Lower leg skin (tissue), 4 donors: ENCODE measurements around the gene SERPINA6. TPM values are rescaled to one million over a fixed set of nuclear protein-coding genes. Genes with fewer than 3 reads are reported as not detected.

Experiments used
- DNase-seq, 2 donors: peaks; one replicate each; pipeline ENCODE4 v3.0.0-alpha.2; 2019; ENCODE audit warnings: low spot score in 2 of 2
- H3K4me3 ChIP-seq: fragments of 200-600 bp; sonication (generic); 2 replicates; pipeline ENCODE4 v1.5.1; 2017; ENCODE audit warnings: mild to moderate bottlenecking, low read depth; ENCODE audit not compliant: poor library complexity, severe bottlenecking
- POLR2A ChIP-seq, 2 donors: fragments of 450-650 bp; IDR thresholded peaks; one replicate each; pipeline ENCODE4 v1.6.1; 2016 to 2017; ENCODE audit warnings: antibody characterized with exemption in 2 of 2, mild to moderate bottlenecking in 1 of 2, moderate library complexity in 1 of 2
- WGBS, 2 donors: methylation state at CpG; one replicate each; pipeline ENCODE4 v1.1.5; 2018; 5-methylcytosine and 5-hydroxymethylcytosine counted together
- intact Hi-C: fragments of 100-400 bp; cut with DNase I; formaldehyde crosslinking; loops from one replicate; pipeline ENCODE4 v1.15.0; 2023; ENCODE audit warnings: low total_unique reads
- total RNA-seq, 4 donors: library from RNA; depleted of rRNA; stranded (reverse); fragments of >200 nt; gene quantifications; one replicate each; pipeline ENCODE4 v1.1.0, GENCODE V29; 2016
- TF ChIP-seq, protein P1 (sequence below), 3 donors: fragments of 450-650 bp; IDR thresholded peaks; one replicate each; pipeline ENCODE4 v1.5.1; 2016; ENCODE audit warnings: antibody characterized with exemption in 3 of 3, mild to moderate bottlenecking in 3 of 3, moderate library complexity in 2 of 3

Gene SERPINA6
- total RNA-seq, 4 donors from 2014 or later = not detected

DNA sequence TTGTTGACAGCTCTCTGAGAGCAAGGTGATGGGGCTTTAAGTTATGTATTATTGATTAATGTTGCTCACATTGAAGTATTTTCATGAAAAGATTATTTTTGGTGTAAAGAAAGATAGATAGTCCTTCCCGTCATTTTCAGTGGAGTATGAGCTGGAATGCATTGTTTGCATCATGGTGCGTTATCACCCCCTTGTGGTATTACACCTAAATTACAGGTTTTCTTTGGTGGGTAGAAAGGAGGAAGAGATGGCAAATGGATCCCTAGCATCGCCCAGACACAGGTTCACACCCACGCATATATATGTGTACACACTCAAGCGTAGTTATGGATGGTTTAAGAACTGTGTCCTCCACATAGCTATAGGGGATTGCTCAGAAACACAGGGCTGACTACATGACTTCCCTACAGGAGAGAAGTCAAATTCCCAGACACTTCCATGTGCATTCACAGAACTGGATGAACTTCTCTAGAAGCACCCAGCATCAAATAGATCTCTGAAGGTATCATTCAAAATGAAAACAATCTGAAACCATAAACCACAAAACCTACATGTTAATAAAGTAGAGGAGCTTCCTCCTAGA lies 15.6 kb downstream of the SERPINA6 start:
- H3K4me3 ChIP-seq = no peak overlapping the region
- TF ChIP-seq, protein P1, sequence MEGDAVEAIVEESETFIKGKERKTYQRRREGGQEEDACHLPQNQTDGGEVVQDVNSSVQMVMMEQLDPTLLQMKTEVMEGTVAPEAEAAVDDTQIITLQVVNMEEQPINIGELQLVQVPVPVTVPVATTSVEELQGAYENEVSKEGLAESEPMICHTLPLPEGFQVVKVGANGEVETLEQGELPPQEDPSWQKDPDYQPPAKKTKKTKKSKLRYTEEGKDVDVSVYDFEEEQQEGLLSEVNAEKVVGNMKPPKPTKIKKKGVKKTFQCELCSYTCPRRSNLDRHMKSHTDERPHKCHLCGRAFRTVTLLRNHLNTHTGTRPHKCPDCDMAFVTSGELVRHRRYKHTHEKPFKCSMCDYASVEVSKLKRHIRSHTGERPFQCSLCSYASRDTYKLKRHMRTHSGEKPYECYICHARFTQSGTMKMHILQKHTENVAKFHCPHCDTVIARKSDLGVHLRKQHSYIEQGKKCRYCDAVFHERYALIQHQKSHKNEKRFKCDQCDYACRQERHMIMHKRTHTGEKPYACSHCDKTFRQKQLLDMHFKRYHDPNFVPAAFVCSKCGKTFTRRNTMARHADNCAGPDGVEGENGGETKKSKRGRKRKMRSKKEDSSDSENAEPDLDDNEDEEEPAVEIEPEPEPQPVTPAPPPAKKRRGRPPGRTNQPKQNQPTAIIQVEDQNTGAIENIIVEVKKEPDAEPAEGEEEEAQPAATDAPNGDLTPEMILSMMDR (IDR thresholded peaks at IDR 0.05) = no peak
- TF ChIP-seq POLR2A (IDR thresholded peaks at IDR 0.05) = no peak
- no peak for DNase-seq
- intact Hi-C loops = no loop called here
- WGBS, 2 donors = 30 to 38% methylated on average over 5 of the region's 5 CpGs

DNA sequence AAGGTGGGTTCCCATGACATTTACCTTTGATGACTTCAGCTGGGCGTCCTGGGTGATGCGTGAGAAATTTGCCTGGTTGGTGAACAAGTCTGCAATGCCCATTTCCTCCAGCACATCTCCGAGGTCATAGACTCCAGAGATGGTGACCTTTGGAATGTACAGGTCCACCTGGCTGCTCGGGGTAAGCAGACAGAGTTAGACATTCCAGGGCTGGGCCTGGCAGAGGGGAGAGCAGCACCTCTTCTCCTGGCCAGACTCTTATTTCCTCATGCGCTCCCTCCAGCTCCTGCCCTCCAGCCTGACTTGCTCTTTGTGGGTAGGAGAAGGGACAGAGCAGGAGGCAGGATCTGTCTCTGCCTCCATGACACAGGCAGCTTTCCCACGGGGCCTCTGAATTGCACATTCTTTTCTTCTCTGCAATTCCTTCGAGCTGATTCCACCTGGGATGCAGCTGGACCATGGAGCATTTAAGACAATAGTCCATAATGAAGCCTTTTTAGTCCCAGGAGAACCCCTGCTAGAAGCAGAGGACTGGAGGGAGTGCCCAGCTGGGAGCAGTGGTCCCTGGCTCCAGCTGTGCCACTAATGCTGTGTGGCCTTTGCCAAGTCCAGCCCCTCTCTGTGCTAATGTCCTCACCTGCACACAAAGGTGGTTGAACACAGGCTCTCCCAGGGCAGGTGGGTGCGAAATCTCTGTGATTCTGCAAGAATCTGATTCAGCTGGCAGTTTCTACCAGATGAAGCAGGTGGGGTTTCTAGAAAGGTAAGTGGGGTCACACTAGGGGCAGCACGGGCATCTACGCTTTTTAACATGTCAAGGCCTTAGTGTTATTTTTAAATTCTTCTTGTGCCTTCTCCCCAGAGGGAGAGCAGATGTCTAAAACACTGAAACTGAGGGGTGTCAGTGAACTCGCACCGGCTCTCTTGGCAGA lies 16.8 kb downstream of the SERPINA6 start:
- TF ChIP-seq, protein P1 (IDR thresholded peaks at IDR 0.05) = no peak
- TF ChIP-seq POLR2A (IDR thresholded peaks at IDR 0.05) = no peak
- H3K4me3 ChIP-seq = no peak overlapping the region
- DNase-seq = no peak
- WGBS, 2 donors = 66 to 81% methylated on average over 12 of the region's 12 CpGs
- intact Hi-C loops = no loop called here

DNA sequence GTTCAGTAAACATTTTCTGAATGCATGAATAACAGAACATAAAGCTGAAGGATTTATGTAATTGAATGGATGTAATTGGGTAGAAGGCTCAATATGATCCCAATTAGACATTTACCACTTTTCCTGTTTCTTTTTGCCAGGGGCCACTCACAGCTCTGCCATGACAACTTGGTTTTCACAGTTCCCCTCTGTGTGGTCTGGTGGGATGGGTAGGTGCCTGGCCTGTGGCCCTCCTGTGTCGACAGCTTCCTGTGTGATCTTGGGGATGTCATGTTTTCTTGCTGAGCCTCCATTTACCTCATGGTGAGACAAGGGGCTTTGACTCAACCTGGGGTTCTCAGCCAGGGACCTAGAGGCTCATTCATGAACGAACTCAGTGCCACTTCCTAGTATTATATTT lies 17.5 kb downstream of the SERPINA6 start:
- intact Hi-C loops = no loop called here
- no peak for DNase-seq
- 64 to 68% methylated on average over 2 of the region's 2 CpGs for WGBS, 2 donors
- H3K4me3 ChIP-seq = no peak overlapping the region
- TF ChIP-seq, protein P1 (IDR thresholded peaks at IDR 0.05) = no peak

DNA sequence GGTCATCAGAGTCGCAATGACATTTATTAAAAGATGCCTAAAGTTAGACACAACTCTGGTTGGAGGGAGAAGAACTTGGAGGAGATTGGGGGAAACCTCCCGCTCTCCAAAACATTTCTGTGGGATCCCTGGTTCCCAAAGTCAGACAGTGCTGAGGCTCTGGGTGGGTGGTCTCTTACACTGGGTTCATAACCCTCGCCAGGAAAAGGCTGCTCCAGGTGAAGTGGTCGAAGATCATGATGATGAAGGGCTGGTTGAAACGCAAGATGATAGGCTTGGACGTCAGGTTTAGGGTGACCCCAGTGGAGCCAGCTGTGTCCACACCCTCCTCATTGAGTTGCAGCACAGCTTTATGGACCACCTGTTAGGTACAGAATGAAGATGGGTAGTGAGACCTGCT lies 18.9 kb downstream of the SERPINA6 start:
- no peak for DNase-seq
- no peak overlapping the region for H3K4me3 ChIP-seq
- intact Hi-C loops = no loop called here
- TF ChIP-seq, protein P1 (IDR thresholded peaks at IDR 0.05) = no peak
- TF ChIP-seq POLR2A (IDR thresholded peaks at IDR 0.05) = no peak
- 89 to 92% methylated on average over 6 of the region's 6 CpGs for WGBS, 2 donors

DNA sequence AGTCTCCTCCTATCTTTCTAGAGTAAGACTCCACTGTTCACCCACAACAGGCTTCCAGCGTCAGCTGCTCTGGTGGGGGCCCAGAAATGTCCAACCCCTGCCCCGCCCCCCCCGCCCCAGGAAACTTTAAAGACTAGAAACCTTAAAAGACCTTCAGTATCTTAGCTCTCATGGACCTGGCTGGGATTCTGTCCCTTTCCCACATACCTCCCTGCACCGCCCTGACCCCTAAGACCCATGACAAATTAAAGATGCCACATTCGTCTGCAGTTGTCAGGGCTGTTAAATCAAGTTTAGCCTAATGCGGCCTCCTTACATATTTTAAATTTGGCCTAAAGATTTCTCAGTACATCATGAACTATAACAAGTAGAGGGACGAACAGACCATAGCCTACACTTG lies 20.0 kb downstream of the SERPINA6 start:
- H3K4me3 ChIP-seq = no peak overlapping the region
- DNase-seq = no peak
- WGBS, 2 donors = 81 to 86% methylated on average over 7 of the region's 7 CpGs
- intact Hi-C loops = no loop called here
- TF ChIP-seq POLR2A (IDR thresholded peaks at IDR 0.05) = no peak
- TF ChIP-seq, protein P1 (IDR thresholded peaks at IDR 0.05) = no peak
